Left lung (tissue), 10 donors: ENCODE results near the gene WBP1. TPM values are rescaled to one million over a fixed set of nuclear protein-coding genes. Genes with fewer than 3 reads are reported as not detected.
"Not testable (repeated sequence)": the region's sequence is repeated elsewhere in the genome, so short reads cannot be mapped to it uniquely, and the experiment has no call there.

Source experiments
- ATAC-seq: fragments of 200-7000 bp; cut with Tn5 transposase; one replicate; pipeline ENCODE4 v1.9.1; 2020; ENCODE audit warnings: moderate library complexity
- DNase-seq, 4 donors: peaks; one replicate each; pipeline ENCODE4 v3.0.0-alpha.2; 2013 to 2020
- H3K27ac ChIP-seq, 2 donors: fragments of 200-600 bp; sonication (generic) in 1 of 2; one replicate each; pipeline versions ENCODE4 v1.5.0 to v1.8.0; 2020 to 2021
- H3K27me3 ChIP-seq, 2 donors: fragments of 200-600 bp; sonication (generic) in 1 of 2; one replicate each; pipeline versions ENCODE4 v1.5.0 to v1.8.0; 2020 to 2021
- H3K36me3 ChIP-seq, 2 donors: fragments of 200-600 bp; sonication (generic) in 1 of 2; one replicate each; pipeline versions ENCODE4 v1.5.0 to v1.8.0; 2020 to 2021
- H3K4me1 ChIP-seq, 2 donors: fragments of 200-600 bp; one replicate each; pipeline ENCODE4 v1.8.0; 2021
- H3K4me3 ChIP-seq, 2 donors: fragments of 200-600 bp; sonication (generic) in 1 of 2; one replicate each; pipeline versions ENCODE4 v1.5.0 to v1.8.0; 2020 to 2021; ENCODE audit warnings: mild to moderate bottlenecking in 1 of 2
- H3K9me3 ChIP-seq, 2 donors: fragments of 200-600 bp; sonication (generic) in 1 of 2; one replicate each; pipeline versions ENCODE4 v1.5.0 to v1.8.0; 2020 to 2021
- CTCF ChIP-seq, 2 donors: fragments of 200-600 bp; sonication (generic) in 1 of 2; IDR thresholded peaks; one replicate each; pipeline versions ENCODE4 v1.5.0 to v1.8.0; 2021; ENCODE audit warnings: antibody characterized with exemption in 2 of 2
- intact Hi-C, 2 donors: fragments of 100-400 bp; cut with DNase I; formaldehyde crosslinking; loops; one replicate each; pipeline versions ENCODE4 v1.11.2 to v1.14.2; 2022
- polyA plus RNA-seq, 6 donors: library from polyadenylated mRNA; unstranded; fragments of 120-200 nt; gene quantifications; one replicate each; pipeline ENCODE4 v1.2.1, GENCODE V29; 2013; ENCODE audit not compliant: insufficient read length in 6 of 6
- total RNA-seq, 2 donors: library from RNA; stranded (reverse); fragmentation: NEBNext Ultra II Directional; extraction: Animal tissue kit (Norgen Biotek cat#: 25700); gene quantifications; one replicate each; pipeline ENCODE4 v1.2.1, GENCODE V29; 2021
- donor health status: DM: no; HTN: yes; CAD: no.
- donor health status: DM: no; HTN: no; CAD: no.

WBP1 gene
- total and polyA plus RNA-seq, 8 donors = 38.7 to 122 (median 108) TPM

DNA sequence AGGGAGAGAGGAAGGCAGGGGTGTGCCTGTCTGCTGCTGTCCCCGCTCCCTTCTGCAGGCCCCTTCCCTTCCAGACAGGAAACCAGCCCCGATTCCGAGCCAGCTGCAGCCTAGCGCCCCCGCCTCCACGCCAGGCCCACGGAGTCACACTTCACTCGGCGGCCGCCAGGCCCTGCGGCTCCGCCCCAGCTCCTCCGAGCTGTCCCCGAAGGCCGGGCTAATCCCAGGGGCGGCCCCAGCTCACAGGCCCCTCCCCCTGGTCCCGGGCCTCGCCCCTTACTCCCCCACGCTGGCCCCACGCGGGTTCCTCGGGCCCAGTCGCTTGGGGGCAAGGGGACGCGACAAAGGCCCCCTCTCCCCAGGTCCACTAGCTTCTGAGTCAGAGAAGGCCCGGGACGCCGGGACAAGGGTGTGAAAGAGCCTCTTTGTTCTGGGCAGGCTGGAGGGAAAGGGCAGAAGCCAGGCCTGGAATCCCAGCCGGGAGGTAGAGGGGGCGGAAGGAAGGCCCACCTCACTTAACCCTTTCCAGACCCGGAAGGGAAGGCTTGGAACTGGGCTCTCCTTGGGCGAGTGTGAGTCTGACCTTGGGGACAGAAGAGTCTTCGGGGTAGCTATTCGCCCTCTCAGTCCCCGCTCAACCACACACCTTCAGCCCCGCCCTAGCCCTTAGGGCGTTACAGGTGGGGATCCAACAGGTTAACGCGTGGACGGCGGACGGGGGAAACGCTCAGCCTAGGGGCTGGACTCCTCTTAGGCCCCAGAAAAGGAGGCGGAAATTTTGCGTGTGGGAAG lies 17.7 kb upstream of the WBP1 start:
- Histone ChIP-seq H3K4me3 (peak overlapping the region; percentile 47 to 50), H3K4me1 (peaks cover 5 to 40% of the 10 kb centered on the region in 2 donors), H3K36me3 (no peaks in the 10 kb centered on the region), H3K9me3 (no peaks in the 10 kb centered on the region), H3K27me3 (peaks cover 5 to 61% of the 10 kb centered on the region in 2 donors), H3K27ac (peak overlapping the region; percentile 77 to 81)
- peak; percentile 92 for ATAC-seq
- DNase-seq = peak; percentile 87 to 97 (median 92)
- peak in 1 of 2 donors; percentile 57 for TF ChIP-seq CTCF (IDR thresholded peaks at IDR 0.05)
- intact Hi-C loops = no loop called here

GRCh38 chr2:74441170-74441689 lies 17.0 kb upstream of the WBP1 start:
- H3K9me3 ChIP-seq = no peaks in the 10 kb centered on the region
- intact Hi-C loops = no loop called here
- peak overlapping the region; percentile 77 to 81 for H3K27ac ChIP-seq
- peak in 2 of 4 donors; percentile 16 to 75 for DNase-seq
- TF ChIP-seq CTCF (IDR thresholded peaks at IDR 0.05) = no peak
- peak; percentile 31 for ATAC-seq
- H3K27me3 ChIP-seq = peaks cover 5 to 61% of the 10 kb centered on the region in 2 donors
- H3K36me3 ChIP-seq = no peaks in the 10 kb centered on the region
- peak overlapping the region; percentile 47 to 50 for H3K4me3 ChIP-seq
- peaks cover 5 to 40% of the 10 kb centered on the region in 2 donors for H3K4me1 ChIP-seq

- Histone ChIP-seq H3K27ac (peak within 1 kb of the TSS; percentile 77 to 81), H3K4me3 (peak within 1 kb of the TSS; percentile 47 to 50), H3K9me3 (no peaks in the 10 kb centered on the region), H3K36me3 (no peaks in the 10 kb centered on the region), H3K4me1 (peaks cover 5 to 39% of the 10 kb centered on the region in 2 donors), H3K27me3 (peaks cover 5 to 61% of the 10 kb centered on the region in 2 donors)
- intact Hi-C loops = no loop called here
- peak; percentile 28 to 90 (median 62) for DNase-seq
- TF ChIP-seq CTCF (IDR thresholded peaks at IDR 0.05) = no peak
- peak; percentile 78 for ATAC-seq
Observed at GRCh38 chr2:74441690-74442482, 16.4 kb upstream of the WBP1 start, which contains the start of gene RTKN. RTKN (minus strand) TSS chr2:74441937; CDS start chr2:74441816, 121 bp downstream.

DNA sequence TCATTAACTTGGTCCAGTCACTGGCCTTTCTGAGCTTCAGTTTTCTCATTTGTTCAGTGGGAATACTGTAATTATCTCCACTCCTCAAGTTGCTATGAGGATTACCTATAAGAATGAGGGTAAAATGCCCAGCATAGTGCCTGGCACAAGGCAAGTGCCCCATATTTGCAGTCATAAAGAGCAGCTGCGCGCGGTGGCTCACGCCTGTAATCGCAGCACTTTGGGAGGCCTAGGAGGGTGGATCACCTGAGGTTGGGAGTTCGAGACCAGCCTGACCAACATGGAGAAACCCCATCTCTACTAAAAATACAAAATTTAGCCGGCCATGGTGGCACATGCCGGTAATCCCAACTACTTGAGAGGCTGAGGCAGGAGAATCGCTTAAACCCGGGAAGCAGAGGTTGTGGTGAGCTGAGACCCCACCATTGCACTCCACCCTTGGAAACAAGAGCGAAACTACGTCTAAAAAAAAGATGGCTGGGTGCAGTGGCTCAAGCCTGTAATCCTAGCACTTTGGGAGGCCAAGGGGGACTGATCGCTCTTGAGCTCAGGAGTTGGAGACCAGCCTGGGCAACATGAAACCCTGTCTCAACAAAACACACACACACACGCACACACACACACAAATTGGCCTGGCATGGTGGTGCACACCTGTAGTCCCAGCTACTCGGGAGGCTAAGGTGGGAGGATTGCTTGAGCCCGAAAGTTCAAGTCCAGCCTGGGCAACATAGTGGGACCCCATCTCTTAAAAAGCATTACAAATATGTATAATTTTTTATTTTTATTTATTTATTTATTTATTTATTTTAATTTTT lies 15.5 kb upstream of the WBP1 start:
- H3K9me3 ChIP-seq, H3K36me3 ChIP-seq, DNase-seq, ATAC-seq, intact Hi-C loops: not testable (repeated sequence)
- H3K27ac ChIP-seq = peak overlapping the region; percentile 77 to 81
- H3K4me3 ChIP-seq = peak overlapping the region in 1 of 2 donors; percentile 50
- H3K4me1 ChIP-seq = peaks cover 5 to 37% of the 10 kb centered on the region in 2 donors
- H3K27me3 ChIP-seq = peaks cover 5 to 61% of the 10 kb centered on the region in 2 donors
